Endothelial cell of coronary artery (primary cell): ENCODE results near the gene POLR2L. TPM values are rescaled to one million over a fixed set of nuclear protein-coding genes. Genes with fewer than 3 reads are reported as not detected.

Experiments used
- total RNA-seq: library from RNA; depleted of rRNA; stranded (reverse); fragments of >200 nt; gene quantifications from 2 replicates; pipeline ENCODE4 v1.2.3, GENCODE V29; 2014

Gene POLR2L
- 159 and 286 TPM in 2 replicates for total RNA-seq

DNA sequence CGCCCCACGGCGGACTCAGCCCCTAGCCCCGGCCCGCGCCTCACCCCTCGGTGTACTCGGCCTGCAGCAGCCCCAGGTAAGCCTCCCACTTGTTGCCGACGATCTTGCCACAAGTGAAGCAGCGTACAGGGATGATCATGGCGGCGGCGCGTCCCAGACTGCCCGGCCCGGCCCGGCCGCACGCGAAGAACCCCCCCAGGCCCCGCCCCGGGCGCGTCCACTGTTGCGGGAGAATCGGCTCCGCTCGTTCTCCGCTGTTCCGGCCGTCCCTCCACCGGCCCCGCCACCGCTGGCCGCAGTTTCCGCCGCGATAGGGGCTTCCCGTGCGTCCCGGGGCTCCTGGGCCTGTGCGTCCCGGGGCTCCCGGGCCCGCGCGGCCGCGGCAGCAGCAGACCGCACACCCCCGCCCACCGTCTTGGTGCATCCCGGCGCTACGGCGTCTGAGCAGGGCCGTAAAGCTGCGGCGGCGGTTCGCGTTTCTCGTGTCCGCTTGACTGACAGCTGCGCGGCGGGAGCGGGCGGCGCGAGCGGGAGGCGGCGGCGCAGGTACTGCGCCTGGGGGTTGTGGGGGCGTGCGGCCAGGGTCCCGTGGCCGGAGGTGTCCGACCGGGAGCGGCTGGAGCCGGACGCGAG lies at the start of gene POLR2L, which contains the start of gene TSPAN4:
Gene POLR2L (minus strand): TSS at position 160 of the 633 bp plus-strand sequence. CDS start 21 bp downstream, at position 139.
Gene TSPAN4 (plus strand): TSS at position 483 of the 633 bp plus-strand sequence. CDS start 7,453 bp downstream, outside the sequence.

DNA sequence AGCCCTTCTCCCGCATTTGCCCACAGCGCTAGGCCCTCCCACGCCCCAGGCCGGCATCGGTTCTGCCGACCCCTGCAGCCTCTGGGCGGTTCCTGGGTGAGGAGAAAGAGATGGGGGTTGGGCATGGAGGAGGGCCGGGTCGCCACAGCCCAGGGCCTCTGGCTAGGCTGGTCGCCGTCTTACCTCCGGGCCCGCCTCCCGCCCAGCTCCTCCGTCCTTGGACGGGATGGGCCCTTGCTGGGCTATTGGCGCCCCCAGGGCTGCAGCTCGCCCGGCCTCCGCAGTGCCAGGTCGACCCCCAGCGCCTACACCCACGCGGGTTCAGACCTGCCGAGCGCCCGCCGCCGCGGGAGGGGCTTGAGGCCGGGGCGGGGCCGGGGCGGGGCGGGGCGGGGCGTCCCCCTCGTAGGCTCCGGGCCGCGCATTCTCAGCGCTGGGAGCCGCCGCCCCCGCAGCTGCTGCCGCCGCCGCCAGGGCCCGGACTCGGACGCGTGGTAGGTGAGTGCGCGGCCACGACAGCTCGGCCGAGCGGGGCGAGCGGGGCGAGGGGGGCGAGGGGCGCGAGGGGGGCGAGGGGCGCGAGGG lies 9.7 kb downstream of the POLR2L start, which contains the start of gene CD151:
Gene CD151 (plus strand): TSS at position 424 of the 585 bp plus-strand sequence. CDS start 3,118 bp downstream, outside the sequence.

DNA sequence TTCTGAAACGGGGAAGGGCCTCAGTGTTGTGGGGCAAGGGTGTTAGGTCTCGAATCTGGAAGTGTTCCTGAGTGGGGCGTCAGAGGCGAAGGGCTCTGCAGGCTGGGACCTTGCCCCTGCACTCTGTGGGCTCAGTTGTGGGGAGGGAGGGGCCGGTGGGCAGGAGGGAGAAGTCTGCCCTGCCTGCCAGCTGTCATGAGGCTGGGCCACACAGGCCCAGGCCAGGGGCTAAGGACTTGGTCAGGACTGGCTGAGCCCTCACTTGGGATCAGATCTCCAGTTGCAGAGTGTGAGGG lies 14.5 kb downstream of the POLR2L start, which contains the start of gene CRACR2B:
Gene CRACR2B (plus strand): TSS at position 23 of the 296 bp plus-strand sequence. CDS start 689 bp downstream, outside the sequence.

DNA sequence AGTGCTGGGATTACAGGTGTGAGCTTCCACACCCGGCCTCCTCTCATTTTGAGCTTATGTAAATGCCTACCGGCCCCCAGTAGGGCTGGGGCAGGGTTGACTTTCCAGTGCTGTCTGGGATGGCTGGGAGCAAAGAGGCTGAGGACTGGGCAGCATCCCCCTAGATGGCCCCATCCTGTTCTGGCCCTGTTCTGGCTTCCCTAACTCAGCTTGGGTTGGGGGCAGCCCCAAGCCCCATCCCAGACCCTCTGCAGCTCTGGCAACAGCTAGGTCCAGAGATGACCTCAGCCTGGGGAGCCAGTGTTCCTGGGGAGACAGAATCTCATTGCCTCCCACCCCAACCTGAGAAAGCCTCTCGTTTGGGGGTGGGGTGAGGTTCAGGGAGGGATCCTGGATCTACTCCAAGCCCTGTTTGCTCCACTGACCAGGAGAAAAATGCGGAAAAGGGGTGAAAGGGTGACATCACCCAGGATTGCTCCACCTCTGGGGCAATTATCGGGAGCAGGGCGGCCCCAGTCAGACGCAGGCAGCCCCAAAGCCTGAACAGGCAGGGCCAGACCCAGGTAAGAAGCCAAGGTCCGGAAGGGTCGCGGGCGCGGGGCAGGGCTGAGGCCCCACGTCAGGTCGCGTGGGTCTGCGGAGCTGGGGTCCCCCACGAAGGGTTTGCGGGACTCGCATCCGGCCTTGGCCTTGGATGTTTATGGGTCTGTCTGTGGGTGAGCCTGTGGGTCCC lies 23.8 kb downstream of the POLR2L start, which contains the start of gene PNPLA2:
Gene PNPLA2 (plus strand): TSS at position 519 of the 733 bp plus-strand sequence. CDS start 805 bp downstream, outside the sequence.

DNA sequence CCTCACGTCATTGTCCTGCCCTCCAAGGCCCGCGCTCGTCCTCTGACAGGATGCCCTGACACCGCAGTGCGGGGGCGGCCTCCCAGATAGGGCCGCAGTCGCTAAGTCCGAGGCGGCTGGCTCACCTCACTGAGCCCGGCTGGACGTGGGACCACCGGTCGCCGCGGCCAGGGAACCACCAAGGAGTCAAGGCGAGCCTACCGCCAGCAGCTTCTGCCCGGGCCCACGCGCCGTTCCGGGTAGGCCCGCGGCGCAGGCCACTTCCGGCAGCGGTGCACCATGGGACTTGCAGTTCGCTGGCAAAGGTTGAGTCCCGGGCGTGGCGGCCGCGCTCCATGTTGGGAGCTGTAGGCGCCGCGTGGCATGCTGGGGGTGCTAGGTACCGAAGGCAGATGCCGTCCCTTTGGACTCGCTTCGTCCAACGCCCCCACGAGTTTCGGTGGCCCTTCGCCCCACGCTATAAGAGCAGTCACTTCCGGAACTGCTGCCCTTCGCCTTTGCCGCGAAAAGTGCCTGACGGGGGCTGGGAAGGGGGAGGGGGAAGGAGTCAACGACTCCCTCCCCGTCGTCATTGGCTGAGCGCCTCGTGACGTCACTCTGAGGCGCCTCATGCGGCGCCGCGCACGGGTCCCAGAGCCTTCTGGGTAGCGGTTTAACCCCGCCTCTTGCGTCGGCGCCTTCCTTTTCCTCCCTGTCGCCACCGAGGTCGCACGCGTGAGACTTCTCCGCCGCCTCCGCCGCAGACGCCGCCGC lies 32.9 kb downstream of the POLR2L start, which contains the start of gene RPLP2:
Gene RPLP2 (plus strand): TSS at position 681 of the 753 bp plus-strand sequence. CDS start 268 bp downstream, outside the sequence.

DNA sequence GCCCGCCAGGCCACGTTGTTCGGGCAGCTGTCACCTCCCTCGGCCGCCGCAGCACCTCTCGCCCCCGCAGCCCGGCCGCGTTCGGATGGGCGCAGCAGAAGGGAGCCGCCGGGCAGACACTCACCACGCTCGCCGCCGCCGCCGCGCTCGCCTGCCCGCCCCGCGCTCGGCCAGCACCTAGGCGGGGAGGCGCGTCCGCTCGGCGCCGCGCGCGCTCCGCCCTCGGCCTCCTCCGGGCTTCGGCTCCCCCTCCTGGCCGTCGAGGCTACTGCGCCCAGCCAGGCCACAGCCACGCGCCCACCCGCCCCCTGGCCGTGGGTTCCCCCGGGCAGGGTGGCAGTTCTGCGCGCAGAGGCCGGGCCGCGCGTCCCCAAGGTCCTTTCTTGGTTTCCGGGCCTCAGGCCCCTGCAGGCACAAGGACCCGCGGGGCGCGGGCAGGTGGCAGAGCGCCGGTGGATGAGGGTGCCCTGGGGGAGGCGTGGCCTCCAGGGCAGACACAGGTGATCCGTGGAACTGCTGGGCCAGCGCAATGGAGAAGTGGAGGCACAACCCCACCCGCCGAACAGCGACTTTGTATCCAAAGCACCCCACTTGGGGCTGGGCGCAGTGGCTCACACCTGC lies 44.1 kb downstream of the POLR2L start, which contains the start of gene SLC25A22:
Gene SLC25A22 (minus strand): TSS at position 189 of the 621 bp plus-strand sequence. CDS start 3,275 bp downstream, outside the sequence.

DNA sequence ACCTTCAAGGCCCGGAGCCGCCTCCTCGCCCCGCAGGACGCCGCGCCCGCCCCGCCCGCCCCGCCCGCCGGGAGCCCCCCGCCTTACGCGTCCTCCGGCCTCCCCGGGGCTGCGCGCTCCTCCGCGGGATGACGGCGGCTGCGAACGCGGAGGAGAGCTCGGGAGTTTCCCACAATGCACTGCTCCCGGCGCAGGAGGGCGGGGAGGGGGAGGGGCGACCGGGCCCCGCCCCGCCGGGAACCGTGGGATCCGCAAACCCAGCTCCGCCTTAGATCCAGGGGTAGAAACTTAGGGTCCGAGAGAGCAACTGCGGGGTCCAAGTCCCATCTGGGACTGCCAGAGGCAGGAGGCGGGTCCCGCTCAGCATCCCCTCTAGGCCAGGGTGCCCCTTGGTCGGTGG lies 52.4 kb downstream of the POLR2L start, which contains the start of gene CEND1:
Gene CEND1 (minus strand): TSS at position 148 of the 400 bp plus-strand sequence. CDS start 1,514 bp downstream, outside the sequence.

Other genes with a start within 250 kb of the POLR2L start
- gene IRF7, start 226.6 kb downstream of the POLR2L start, total RNA-seq = 10.4 and 11.3 TPM in 2 replicates
- gene CDHR5, start 217.6 kb downstream of the POLR2L start, total RNA-seq = not detected in 2 replicates
- not detected in 2 replicates for gene SCT, start 215.3 kb downstream of the POLR2L start, total RNA-seq
- not detected in 2 replicates for gene DRD4, start 205.3 kb downstream of the POLR2L start, total RNA-seq
- 39.4 and 44.8 TPM in 2 replicates for gene DEAF1, start 147.3 kb downstream of the POLR2L start, total RNA-seq
- gene TMEM80, start 146.7 kb downstream of the POLR2L start, total RNA-seq = 5.5 and 6.2 TPM in 2 replicates
- gene EPS8L2, start 136.3 kb downstream of the POLR2L start, total RNA-seq = 2.7 and 3.9 TPM in 2 replicates
- gene TALDO1, start 95.1 kb downstream of the POLR2L start, total RNA-seq = 207 and 250 TPM in 2 replicates
- gene GATD1, start 65.0 kb downstream of the POLR2L start, total RNA-seq = 22.7 and 25.9 TPM in 2 replicates
- gene CEND1, start 52.4 kb downstream of the POLR2L start, total RNA-seq = under 0.01 and 0.18 TPM in 2 replicates
- gene SLC25A22, start 44.2 kb downstream of the POLR2L start, total RNA-seq = 6.8 and 7.6 TPM in 2 replicates
- gene PIDD1, start 37.3 kb downstream of the POLR2L start, total RNA-seq = 7.0 and 9.0 TPM in 2 replicates
- 353 and 358 TPM in 2 replicates for gene RPLP2, start 32.6 kb downstream of the POLR2L start, total RNA-seq
- gene PNPLA2, start 23.6 kb downstream of the POLR2L start, total RNA-seq = 15.0 and 23.4 TPM in 2 replicates
- gene CRACR2B, start 14.6 kb downstream of the POLR2L start, total RNA-seq = 2.7 and 4.8 TPM in 2 replicates
- 545 and 757 TPM in 2 replicates for gene CD151, start 9.6 kb downstream of the POLR2L start, total RNA-seq
- 63.9 and 81.4 TPM in 2 replicates for gene TSPAN4, start 323 bp upstream of the POLR2L start, total RNA-seq
- gene CHID1, start 68.3 kb upstream of the POLR2L start, total RNA-seq = 34.7 and 45.0 TPM in 2 replicates
- 37.9 and 49.3 TPM in 2 replicates for gene AP2A2, start 83.3 kb upstream of the POLR2L start, total RNA-seq
- not detected in 2 replicates for gene MUC6, start 194.2 kb upstream of the POLR2L start, total RNA-seq
- gene MUC2, start 232.3 kb upstream of the POLR2L start, total RNA-seq = under 0.01 TPM in 1 of 2 replicates, not detected in the other